Choroid plexus epithelial cell (primary cell): ENCODE measurements around the gene B3GNT9.
A peak's percentile ranks its signal among the peaks of the same experiment; 100 is the strongest.

ENCODE experiments used
- DNase-seq: peaks from one replicate; pipeline ENCODE4 v3.0.0-alpha.2; 2010; ENCODE audit warnings: low read depth
- H3K4me3 ChIP-seq: 2 replicates; pipeline ENCODE4 v1.5.1; 2011; ENCODE audit warnings: low read depth, mild to moderate bottlenecking, control low read depth, low read length, moderate library complexity
- TF ChIP-seq, protein P1 (sequence below): conservative IDR thresholded peaks from 2 replicates; pipeline ENCODE4 v1.5.1; 2011; ENCODE audit warnings: low read depth, mild to moderate bottlenecking, control low read depth, inconsistent platforms, low read length, moderate library complexity

B3GNT9 gene

GRCh38 chr16:67111951-67112444, 38.8 kb downstream of the B3GNT9 start:
- H3K4me3 ChIP-seq, result no peak overlapping the region
- TF ChIP-seq, protein P1, sequence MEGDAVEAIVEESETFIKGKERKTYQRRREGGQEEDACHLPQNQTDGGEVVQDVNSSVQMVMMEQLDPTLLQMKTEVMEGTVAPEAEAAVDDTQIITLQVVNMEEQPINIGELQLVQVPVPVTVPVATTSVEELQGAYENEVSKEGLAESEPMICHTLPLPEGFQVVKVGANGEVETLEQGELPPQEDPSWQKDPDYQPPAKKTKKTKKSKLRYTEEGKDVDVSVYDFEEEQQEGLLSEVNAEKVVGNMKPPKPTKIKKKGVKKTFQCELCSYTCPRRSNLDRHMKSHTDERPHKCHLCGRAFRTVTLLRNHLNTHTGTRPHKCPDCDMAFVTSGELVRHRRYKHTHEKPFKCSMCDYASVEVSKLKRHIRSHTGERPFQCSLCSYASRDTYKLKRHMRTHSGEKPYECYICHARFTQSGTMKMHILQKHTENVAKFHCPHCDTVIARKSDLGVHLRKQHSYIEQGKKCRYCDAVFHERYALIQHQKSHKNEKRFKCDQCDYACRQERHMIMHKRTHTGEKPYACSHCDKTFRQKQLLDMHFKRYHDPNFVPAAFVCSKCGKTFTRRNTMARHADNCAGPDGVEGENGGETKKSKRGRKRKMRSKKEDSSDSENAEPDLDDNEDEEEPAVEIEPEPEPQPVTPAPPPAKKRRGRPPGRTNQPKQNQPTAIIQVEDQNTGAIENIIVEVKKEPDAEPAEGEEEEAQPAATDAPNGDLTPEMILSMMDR, result no peak
- DNase-seq, result no peak

GRCh38 chr16:67109407-67110135, 41.2 kb downstream of the B3GNT9 start, which contains the start of gene PHAF1:
PHAF1 (plus strand) TSS chr16:67109941; CDS start chr16:67110176, 235 bp downstream.
- H3K4me3 ChIP-seq, result peak within 1 kb of the TSS; percentile 76
- TF ChIP-seq, protein P1, result no peak
- peak; percentile 92 for DNase-seq

- H3K4me3 ChIP-seq, result peak overlapping the region; percentile 76
- TF ChIP-seq, protein P1, result no peak
- no peak for DNase-seq
These were observed 41.8 kb downstream of the B3GNT9 start for GRCh38 chr16:67108931-67109406.

- H3K4me3 ChIP-seq, result no peak overlapping the region
- TF ChIP-seq, protein P1, result no peak
- no peak for DNase-seq
These were observed 42.3 kb downstream of the B3GNT9 start for GRCh38 chr16:67108489-67108888.

- TF ChIP-seq, protein P1, result no peak
- H3K4me3 ChIP-seq, result no peak overlapping the region
- DNase-seq, result no peak
These were observed 44.9 kb downstream of the B3GNT9 start for GRCh38 chr16:67105881-67106280.

DNA sequence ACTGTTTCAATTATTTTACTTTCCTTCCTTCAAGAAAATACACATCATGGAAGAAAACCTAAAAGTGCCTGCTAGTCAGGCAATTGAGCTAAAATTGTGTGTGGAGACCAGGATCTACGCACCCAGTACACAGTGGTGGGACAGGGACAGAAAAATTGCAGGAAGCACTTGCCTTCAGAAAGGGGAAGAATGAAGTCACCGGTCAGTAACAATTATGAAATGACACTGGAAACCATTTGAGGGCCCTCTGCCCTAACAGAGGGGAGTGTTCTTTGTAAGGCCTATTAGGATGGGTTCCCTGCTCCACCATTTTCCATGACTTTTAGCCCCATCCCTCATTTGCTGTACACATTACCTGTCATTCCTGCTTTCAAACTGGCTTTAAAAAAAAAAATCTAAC, 45.6 kb downstream of the B3GNT9 start:
- DNase-seq, result no peak
- no peak overlapping the region for H3K4me3 ChIP-seq
- TF ChIP-seq, protein P1, result no peak

DNA sequence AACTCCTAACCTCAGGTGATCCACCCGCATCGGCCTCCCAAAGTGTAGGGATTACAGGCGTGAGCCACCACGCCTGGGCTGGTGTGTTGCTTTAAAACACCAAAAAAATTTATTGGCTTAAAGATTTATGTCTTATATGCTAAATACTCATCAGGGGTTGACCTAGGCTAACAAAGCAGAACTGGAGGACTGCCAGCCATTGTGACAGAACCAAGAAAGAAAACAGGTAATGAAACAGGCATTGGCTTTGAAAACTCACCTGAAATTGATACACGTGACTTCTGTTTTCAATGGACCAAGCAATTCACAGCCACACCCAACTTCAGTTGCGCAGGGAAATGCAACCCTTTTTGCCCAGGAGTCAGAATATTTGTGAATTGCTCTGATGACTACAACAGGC, 46.0 kb downstream of the B3GNT9 start:
- TF ChIP-seq, protein P1, result no peak
- DNase-seq, result no peak
- H3K4me3 ChIP-seq, result no peak overlapping the region
